ENCODE results near the gene SMIM33. TPM values are rescaled to one million over a fixed set of nuclear protein-coding genes. Genes with fewer than 3 reads are reported as not detected.

SMIM33 gene
- total RNA-seq, 1 experiment from 2014 or later, result not detected

DNA sequence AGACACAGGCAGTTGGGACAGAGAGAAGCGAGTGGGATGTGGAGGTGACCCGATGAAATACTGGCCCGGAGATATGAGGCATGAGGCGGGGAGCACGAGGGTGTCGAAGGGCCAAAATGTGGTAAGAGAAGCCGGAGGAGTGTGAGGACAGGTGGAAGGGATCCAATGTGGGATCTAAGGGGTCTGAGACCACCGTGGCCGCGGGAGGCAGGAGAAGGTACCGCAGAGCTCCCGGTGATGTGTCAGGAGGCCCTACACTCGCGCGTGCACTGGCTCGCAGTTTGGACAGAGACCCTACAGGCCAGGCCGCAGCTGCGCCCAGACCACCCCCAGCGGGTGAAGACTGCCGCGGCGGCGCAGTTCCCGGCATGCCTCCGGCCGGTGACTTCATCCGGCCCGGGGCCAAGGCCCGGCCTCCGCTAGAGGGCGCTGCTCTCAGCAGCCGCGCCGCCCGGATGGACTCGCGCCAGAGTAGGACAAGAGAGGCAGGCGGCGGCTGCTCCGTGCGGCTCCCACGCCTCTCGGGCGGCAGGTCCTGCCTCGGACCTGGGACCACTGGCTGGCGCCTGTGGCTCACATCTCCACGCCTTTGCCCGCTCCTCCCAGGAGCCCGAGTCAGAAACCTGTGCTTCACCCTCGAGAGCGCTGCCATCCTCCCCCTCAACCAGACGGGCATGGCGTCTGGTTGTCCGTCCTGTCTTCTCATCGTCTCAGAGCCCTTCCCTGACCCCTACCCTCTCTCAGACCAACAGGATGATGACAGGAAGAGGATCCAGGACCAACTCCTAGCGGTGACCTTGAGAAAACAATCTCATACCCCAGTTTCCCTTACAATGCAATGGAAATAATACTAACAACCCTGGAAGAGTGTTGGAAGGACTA, 47.1 kb downstream of the SMIM33 start:
- no CpG with 5 or more reads among the region's 56 CpGs for WGBS (ENCODE audit: extremely low coverage, insufficient read length, low lambda C conversion rate)
- Mint-ChIP-seq H3K4me1 (peaks cover 25 to 35% of the 10 kb centered on the region in 2 experiments), H3K4me3 (peak overlapping the region; percentile 74 to 79), H3K36me3 (ENCODE audit: insufficient read depth in 1 of 3, low read depth in 3 of 3) (peaks cover 0 to 3% (median 1%) of the 10 kb centered on the region in 3 experiments; a peak in 3 of 7 replicates), H3K9me3 (no peaks in the 10 kb centered on the region; a peak in 2 of 5 replicates), H3K27me3 (ENCODE audit: low read depth) (peaks cover 13% of the 10 kb centered on the region), H3K27ac (peak overlapping the region; percentile 92 to 94 (median 92); a peak in 6 of 7 replicates)
- Histone ChIP-seq H2AFZ (ENCODE audit: low read length) (peak overlapping the region; percentile 53), H2BK12ac (ENCODE audit: insufficient read length, low read depth, low read length) (no peak overlapping the region), H3K14ac (ENCODE audit: insufficient read depth, low read length) (peak overlapping the region; percentile 91), H4K8ac (replicated peaks; ENCODE audit: insufficient read length, low read depth, low read length) (no peak overlapping the region), H3K18ac (ENCODE audit: insufficient read length, low read depth, low read length) (peak overlapping the region; percentile 84), H2BK20ac (ENCODE audit: low read depth, low read length, poor library complexity, severe bottlenecking) (no peak overlapping the region), H4K91ac (ENCODE audit: insufficient read length, low read depth, low read length) (no peak overlapping the region), H3K27ac (ENCODE audit: insufficient read length, low read depth, low read length) (no peak overlapping the region), H3K4me1 (ENCODE audit: insufficient read depth, low read length) (0 out of 2 replicates have a peak, but pooled peaks cover 6% of the 10 kb centered on the region), H3K27me3 (ENCODE audit: insufficient read depth, low read length) (no peaks in the 10 kb centered on the region), H3K9ac (ENCODE audit: extremely low read depth, insufficient read length, low read length) (peak overlapping the region; percentile 39), H3K23me2 (ENCODE audit: insufficient read length, low read depth, low read length, poor library complexity, severe bottlenecking) (no peaks in the 10 kb centered on the region), H3T11ph (ENCODE audit: low read length) (no peak overlapping the region), H4K5ac (ENCODE audit: insufficient read length, low read depth, low read length) (no peak overlapping the region), H3K4ac (ENCODE audit: low read depth, low read length) (no peak overlapping the region), H2AK5ac (ENCODE audit: insufficient read length, low read length) (no peak overlapping the region), H2BK15ac (ENCODE audit: low read depth, low read length) (no peak overlapping the region), H2BK120ac (ENCODE audit: low read depth, low read length, poor library complexity, severe bottlenecking) (no peak overlapping the region), H3K79me2 (ENCODE audit: insufficient read depth, low read length) (no peaks in the 10 kb centered on the region), H3K4me2 (ENCODE audit: insufficient read depth, insufficient read length, low read length) (peak overlapping the region; percentile 35), H3K56ac (ENCODE audit: insufficient read length, low read depth, low read length) (no peak overlapping the region), H3K79me1 (ENCODE audit: insufficient read depth, low read depth, low read length, poor library complexity, severe bottlenecking) (no peaks in the 10 kb centered on the region), H2BK5ac (ENCODE audit: insufficient read length, low read length) (no peak overlapping the region), H3K9me3 (ENCODE audit: control insufficient read depth, low read depth, low read length) (no peaks in the 10 kb centered on the region), H3K23ac (ENCODE audit: insufficient read length, low read depth, low read length) (no peak overlapping the region), H4K20me1 (ENCODE audit: control insufficient read depth, insufficient read depth, insufficient read length) (no peaks in the 10 kb centered on the region)
- DNase-seq, result peak; percentile 94
- TF ChIP-seq, protein P1, sequence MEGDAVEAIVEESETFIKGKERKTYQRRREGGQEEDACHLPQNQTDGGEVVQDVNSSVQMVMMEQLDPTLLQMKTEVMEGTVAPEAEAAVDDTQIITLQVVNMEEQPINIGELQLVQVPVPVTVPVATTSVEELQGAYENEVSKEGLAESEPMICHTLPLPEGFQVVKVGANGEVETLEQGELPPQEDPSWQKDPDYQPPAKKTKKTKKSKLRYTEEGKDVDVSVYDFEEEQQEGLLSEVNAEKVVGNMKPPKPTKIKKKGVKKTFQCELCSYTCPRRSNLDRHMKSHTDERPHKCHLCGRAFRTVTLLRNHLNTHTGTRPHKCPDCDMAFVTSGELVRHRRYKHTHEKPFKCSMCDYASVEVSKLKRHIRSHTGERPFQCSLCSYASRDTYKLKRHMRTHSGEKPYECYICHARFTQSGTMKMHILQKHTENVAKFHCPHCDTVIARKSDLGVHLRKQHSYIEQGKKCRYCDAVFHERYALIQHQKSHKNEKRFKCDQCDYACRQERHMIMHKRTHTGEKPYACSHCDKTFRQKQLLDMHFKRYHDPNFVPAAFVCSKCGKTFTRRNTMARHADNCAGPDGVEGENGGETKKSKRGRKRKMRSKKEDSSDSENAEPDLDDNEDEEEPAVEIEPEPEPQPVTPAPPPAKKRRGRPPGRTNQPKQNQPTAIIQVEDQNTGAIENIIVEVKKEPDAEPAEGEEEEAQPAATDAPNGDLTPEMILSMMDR (conservative IDR thresholded peaks at IDR 0.05), result peak; percentile 97

Other genes starting within 250 kb of the SMIM33 start
- 267 and 278 TPM in 2 replicates for gene MATR3, start 177.3 kb upstream of the SMIM33 start, total RNA-seq (2021)
- gene PAIP2, start 129.2 kb upstream of the SMIM33 start, total RNA-seq (2021), result 121 and 129 TPM in 2 replicates
- gene SLC23A1, start 87.7 kb upstream of the SMIM33 start, total RNA-seq (2021), result not detected in 2 replicates
- 0.31 and 0.48 TPM in 2 replicates for gene MZB1, start 81.1 kb upstream of the SMIM33 start, total RNA-seq (2021)
- 3.3 and 3.4 TPM in 2 replicates for gene PROB1, start 75.9 kb upstream of the SMIM33 start, total RNA-seq (2021)
- 12.9 and 13.0 TPM in 2 replicates for gene SPATA24, start 66.9 kb upstream of the SMIM33 start, total RNA-seq (2021)
- gene DNAJC18, start 31.5 kb upstream of the SMIM33 start, total RNA-seq (2021), result 25.4 and 26.5 TPM in 2 replicates
- 1.6 and 1.9 TPM in 2 replicates for gene ECSCR, start 8.3 kb upstream of the SMIM33 start, total RNA-seq (2021)
- gene STING1, start 11.8 kb downstream of the SMIM33 start, total RNA-seq (2021), result 0.26 and 0.48 TPM in 2 replicates
- 231 and 236 TPM in 2 replicates for gene UBE2D2, start 90.3 kb downstream of the SMIM33 start, total RNA-seq (2021)
- gene CXXC5, start 177.3 kb downstream of the SMIM33 start, total RNA-seq (2021), result 105 and 107 TPM in 2 replicates